Parathyroid adenoma (tissue), 2 donors: ENCODE data around the gene TSPAN1.

ENCODE experiments used
- H2AFZ ChIP-seq: fragments of 300-600 bp; sonication (generic); one replicate; pipeline ENCODE4 v1.7.0; 2017; ENCODE audit warnings: antibody characterized with exemption, mild to moderate bottlenecking
- H3K27ac ChIP-seq: fragments of 300-600 bp; sonication (generic); one replicate; pipeline ENCODE4 v1.7.0; 2017
- H3K27me3 ChIP-seq: fragments of 300-600 bp; sonication (generic); one replicate; pipeline ENCODE4 v1.7.0; 2017; ENCODE audit warnings: low read length; ENCODE audit not compliant: control insufficient read depth, insufficient read depth
- H3K36me3 ChIP-seq: fragments of 300-600 bp; sonication (generic); one replicate; pipeline ENCODE4 v1.7.0; 2017; ENCODE audit warnings: low read length; ENCODE audit not compliant: control insufficient read depth, insufficient read depth
- H3K4me1 ChIP-seq: fragments of 300-600 bp; sonication (generic); one replicate; pipeline ENCODE4 v1.7.0; 2017; ENCODE audit warnings: control low read depth
- H3K4me2 ChIP-seq: fragments of 300-600 bp; sonication (generic); one replicate; pipeline ENCODE4 v1.7.0; 2017; ENCODE audit warnings: low read length
- H3K4me3 ChIP-seq: fragments of 300-600 bp; sonication (generic); one replicate; pipeline ENCODE4 v1.7.0; 2017; ENCODE audit warnings: low read depth, low read length
- H3K79me2 ChIP-seq: fragments of 300-600 bp; sonication (generic); one replicate; pipeline ENCODE4 v1.7.0; 2017; ENCODE audit warnings: control low read depth
- H3K9ac ChIP-seq: fragments of 300-600 bp; sonication (generic); one replicate; pipeline ENCODE4 v1.7.0; 2017; ENCODE audit warnings: mild to moderate bottlenecking
- H3K9me3 ChIP-seq: fragments of 300-600 bp; sonication (generic); one replicate; pipeline ENCODE4 v1.7.0; 2017; ENCODE audit warnings: low read length; ENCODE audit not compliant: control insufficient read depth
- CTCF ChIP-seq: fragments of 300-600 bp; sonication (generic); IDR thresholded peaks from one replicate; pipeline ENCODE4 v1.7.0; 2017; ENCODE audit warnings: antibody characterized with exemption, mild to moderate bottlenecking
- donor health status: primary hyperparathyroidism.

The TSPAN1 gene

DNA sequence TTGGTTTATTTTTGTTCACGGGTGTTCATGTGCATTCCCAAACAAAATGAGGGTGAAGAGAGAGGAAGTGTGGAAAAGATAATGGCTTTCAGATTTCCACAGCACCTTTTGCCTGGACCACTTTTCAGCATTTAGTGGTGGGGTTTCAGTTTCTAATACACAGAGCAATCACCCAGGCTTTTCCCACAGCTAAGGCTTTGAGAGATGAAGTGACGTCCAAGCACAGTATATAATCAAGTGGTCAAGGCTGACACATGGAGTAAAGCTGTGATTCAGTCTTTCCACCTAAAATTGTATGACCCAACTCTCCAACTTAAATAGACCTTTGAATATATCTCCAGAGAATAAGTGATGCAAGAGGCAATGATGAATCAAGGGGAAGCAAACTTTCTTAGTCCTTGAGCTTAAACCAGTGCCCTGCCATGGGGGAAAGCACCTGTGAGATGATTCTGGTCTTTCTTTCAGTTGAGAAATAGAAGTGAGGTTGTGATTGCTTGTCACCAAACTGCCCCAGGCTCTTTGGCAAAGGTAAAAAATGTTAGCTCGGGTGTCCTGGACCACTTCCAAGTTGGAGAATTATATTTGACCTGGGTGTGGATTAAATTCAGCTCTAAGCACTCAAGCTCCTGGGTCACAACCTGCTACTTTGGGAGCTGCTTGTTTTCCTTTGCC lies 40.1 kb upstream of the TSPAN1 start:
- Histone ChIP-seq H3K4me1 (no peaks in the 10 kb centered on the region), H3K4me2 (no peak overlapping the region), H3K9ac (no peak overlapping the region), H2AFZ (peak overlapping the region; percentile 25), H3K36me3 (no peaks in the 10 kb centered on the region), H3K27me3 (no peaks in the 10 kb centered on the region), H3K9me3 (no peaks in the 10 kb centered on the region), H3K4me3 (no peak overlapping the region), H3K79me2 (no peaks in the 10 kb centered on the region), H3K27ac (peak overlapping the region; percentile 24)
- TF ChIP-seq CTCF = no peak

DNA sequence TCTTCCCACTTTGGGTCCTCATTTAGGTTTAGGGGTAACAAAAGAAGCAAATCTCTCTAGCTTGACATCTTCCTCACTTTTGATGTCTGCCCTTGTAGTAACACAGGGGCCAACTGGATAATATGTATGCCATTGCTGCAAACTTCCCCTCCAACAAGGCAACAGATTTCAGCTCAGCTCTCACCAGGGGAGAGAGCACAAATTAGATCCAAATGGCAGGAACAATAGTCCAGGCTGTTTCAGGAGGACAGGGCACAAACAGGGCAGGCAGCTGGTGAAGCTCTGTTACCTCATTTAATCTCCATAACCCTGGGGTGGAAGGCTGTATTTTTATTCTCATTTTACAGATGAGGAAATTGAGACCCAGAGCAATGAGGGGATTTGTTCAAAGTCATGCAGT lies 38.2 kb upstream of the TSPAN1 start:
- no peaks in the 10 kb centered on the region for H3K4me1 ChIP-seq
- H3K79me2 ChIP-seq = no peaks in the 10 kb centered on the region
- no peaks in the 10 kb centered on the region for H3K36me3 ChIP-seq
- H2AFZ ChIP-seq = no peak overlapping the region
- H3K4me2 ChIP-seq = no peak overlapping the region
- H3K9ac ChIP-seq = no peak overlapping the region
- H3K27me3 ChIP-seq = no peaks in the 10 kb centered on the region
- TF ChIP-seq CTCF = no peak
- H3K27ac ChIP-seq = no peak overlapping the region
- H3K4me3 ChIP-seq = no peak overlapping the region
- no peaks in the 10 kb centered on the region for H3K9me3 ChIP-seq

DNA sequence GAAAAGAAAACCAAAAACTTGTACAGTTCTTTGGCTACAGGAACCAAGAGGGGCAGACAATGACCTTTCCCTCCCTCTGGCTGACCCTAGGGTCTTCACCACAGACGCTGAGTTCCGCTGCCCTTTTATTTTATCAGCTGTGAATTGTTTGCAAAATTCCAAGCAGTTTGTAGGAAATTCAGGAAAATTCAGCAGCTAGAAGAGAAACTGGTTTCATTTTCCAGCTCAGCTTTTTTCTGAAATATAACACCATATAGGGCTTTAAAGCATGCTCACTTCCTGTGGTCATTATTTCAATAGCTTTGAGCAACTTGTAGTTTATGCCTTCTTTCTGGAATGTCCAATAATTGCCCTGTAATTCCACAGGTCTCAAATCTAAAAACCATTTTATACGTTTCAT lies 37.0 kb upstream of the TSPAN1 start:
- no peaks in the 10 kb centered on the region for H3K79me2 ChIP-seq
- H3K27me3 ChIP-seq = no peaks in the 10 kb centered on the region
- no peaks in the 10 kb centered on the region for H3K9me3 ChIP-seq
- H2AFZ ChIP-seq = peak overlapping the region; percentile 42
- H3K9ac ChIP-seq = no peak overlapping the region
- TF ChIP-seq CTCF = no peak
- no peaks in the 10 kb centered on the region for H3K36me3 ChIP-seq
- peak overlapping the region; percentile 32 for H3K27ac ChIP-seq
- H3K4me3 ChIP-seq = no peak overlapping the region
- peak overlapping the region; percentile 25 for H3K4me2 ChIP-seq
- H3K4me1 ChIP-seq = no peaks in the 10 kb centered on the region

GRCh38 chr1:46148318-46148717 lies 26.6 kb upstream of the TSPAN1 start:
- Histone ChIP-seq H3K4me2 (no peak overlapping the region), H3K36me3 (no peaks in the 10 kb centered on the region), H3K9ac (no peak overlapping the region), H3K9me3 (no peaks in the 10 kb centered on the region), H3K27ac (no peak overlapping the region), H2AFZ (peak overlapping the region; percentile 22), H3K4me1 (no peaks in the 10 kb centered on the region), H3K79me2 (no peaks in the 10 kb centered on the region), H3K4me3 (no peak overlapping the region), H3K27me3 (no peaks in the 10 kb centered on the region)
- TF ChIP-seq CTCF = no peak

DNA sequence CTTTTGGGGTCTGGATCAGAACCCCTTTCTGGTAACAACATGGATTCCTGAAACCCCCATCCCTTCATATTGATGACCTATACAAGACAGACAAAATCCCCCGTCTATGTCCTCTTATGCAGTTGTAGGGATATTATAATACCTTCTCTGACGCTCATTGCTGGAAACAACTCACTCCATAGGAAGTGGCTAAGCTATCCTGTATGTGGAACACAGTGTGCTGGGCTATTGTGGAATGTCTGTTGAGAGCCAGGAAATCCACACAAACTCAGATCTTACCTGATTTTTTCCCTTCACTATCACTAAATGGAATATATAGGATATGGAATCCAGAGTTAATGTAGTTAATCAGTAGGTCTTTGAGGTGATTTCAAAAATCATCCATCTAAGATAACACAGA lies 24.8 kb upstream of the TSPAN1 start:
- no peak overlapping the region for H3K9ac ChIP-seq
- H3K79me2 ChIP-seq = no peaks in the 10 kb centered on the region
- H3K27ac ChIP-seq = peak overlapping the region; percentile 19
- no peaks in the 10 kb centered on the region for H3K36me3 ChIP-seq
- H3K4me1 ChIP-seq = no peaks in the 10 kb centered on the region
- no peak overlapping the region for H3K4me3 ChIP-seq
- H3K27me3 ChIP-seq = no peaks in the 10 kb centered on the region
- H3K9me3 ChIP-seq = no peaks in the 10 kb centered on the region
- H3K4me2 ChIP-seq = no peak overlapping the region
- TF ChIP-seq CTCF = no peak
- no peak overlapping the region for H2AFZ ChIP-seq
